HCT116 (cell line): ENCODE data around the gene SLC25A33.

Source experiments
- CEBPB ChIP-seq: IDR thresholded peaks from 2 replicates; pipeline ENCODE4 v1.6.1; 2012; ENCODE audit warnings: low read depth
- EZH2 ChIP-seq: fragments of 200-600 bp; sonication (generic); IDR thresholded peaks from 2 replicates; pipeline ENCODE4 v1.6.1; 2017; ENCODE audit warnings: antibody characterized with exemption, mixed run types
- SRF ChIP-seq: IDR thresholded peaks from 2 replicates; pipeline ENCODE4 v1.6.1; 2012; ENCODE audit warnings: low read depth
- ZNF274 ChIP-seq: fragments of 200-500 bp; sonication (Bioruptor generic); IDR thresholded peaks from 2 replicates; pipeline ENCODE4 v1.6.1; 2014; ENCODE audit warnings: mild to moderate bottlenecking, low read depth, low read length, inconsistent platforms
- TF ChIP-seq, protein P1 (sequence below), 3 experiments: fragments of 200-600 bp in 1 of 3; sonication (generic) in 1 of 3; IDR thresholded peaks in 2 of 3; conservative IDR thresholded peaks in 1 of 3; 2 replicates each; pipeline ENCODE4 v1.5.1; 2012 to 2017; ENCODE audit warnings: low read depth in 2 of 3, low read length in 2 of 3, antibody characterized with exemption in 1 of 3, borderline replicate concordance in 1 of 3, control low read depth in 1 of 3, mild to moderate bottlenecking in 1 of 3, mixed read lengths in 1 of 3, mixed run types in 1 of 3, moderate library complexity in 1 of 3; ENCODE audit not compliant: insufficient read depth in 1 of 3

DNA sequence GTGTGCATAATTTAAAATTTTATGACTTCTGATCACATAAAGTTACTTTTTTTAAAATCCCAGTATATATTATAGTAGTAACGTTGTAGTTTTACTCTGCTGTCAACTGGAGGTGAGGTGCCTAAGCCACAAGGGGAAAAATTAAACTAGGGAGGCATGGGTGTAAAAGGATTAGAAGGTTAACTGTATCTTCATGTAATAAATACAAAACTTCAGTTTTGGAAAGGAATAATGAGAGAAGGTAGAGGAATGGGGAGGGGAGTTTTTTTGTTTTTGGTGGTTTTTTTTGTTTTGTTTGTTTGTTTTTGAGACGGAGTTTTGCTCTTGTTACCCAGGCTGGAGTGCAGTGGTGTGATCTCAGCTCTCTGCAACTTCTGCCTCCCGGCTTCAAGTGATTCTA, 5.7 kb downstream of the SLC25A33 start:
- TF ChIP-seq EZH2 (no peak), ZNF274 (no peak), SRF (no peak), CEBPB (no peak)
- TF ChIP-seq, protein P1, sequence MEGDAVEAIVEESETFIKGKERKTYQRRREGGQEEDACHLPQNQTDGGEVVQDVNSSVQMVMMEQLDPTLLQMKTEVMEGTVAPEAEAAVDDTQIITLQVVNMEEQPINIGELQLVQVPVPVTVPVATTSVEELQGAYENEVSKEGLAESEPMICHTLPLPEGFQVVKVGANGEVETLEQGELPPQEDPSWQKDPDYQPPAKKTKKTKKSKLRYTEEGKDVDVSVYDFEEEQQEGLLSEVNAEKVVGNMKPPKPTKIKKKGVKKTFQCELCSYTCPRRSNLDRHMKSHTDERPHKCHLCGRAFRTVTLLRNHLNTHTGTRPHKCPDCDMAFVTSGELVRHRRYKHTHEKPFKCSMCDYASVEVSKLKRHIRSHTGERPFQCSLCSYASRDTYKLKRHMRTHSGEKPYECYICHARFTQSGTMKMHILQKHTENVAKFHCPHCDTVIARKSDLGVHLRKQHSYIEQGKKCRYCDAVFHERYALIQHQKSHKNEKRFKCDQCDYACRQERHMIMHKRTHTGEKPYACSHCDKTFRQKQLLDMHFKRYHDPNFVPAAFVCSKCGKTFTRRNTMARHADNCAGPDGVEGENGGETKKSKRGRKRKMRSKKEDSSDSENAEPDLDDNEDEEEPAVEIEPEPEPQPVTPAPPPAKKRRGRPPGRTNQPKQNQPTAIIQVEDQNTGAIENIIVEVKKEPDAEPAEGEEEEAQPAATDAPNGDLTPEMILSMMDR (IDR thresholded peaks at IDR 0.05 in 2 of 3, conservative IDR thresholded peaks at IDR 0.05 in 1 of 3; ENCODE audit: borderline replicate concordance in 1 of 3, insufficient read depth in 1 of 3, low read depth in 2 of 3, low read length in 2 of 3): no peak
